Ramos (cell line): ENCODE data around the gene SSR2.
"Not testable (repeated sequence)": the region's sequence is repeated elsewhere in the genome, so short reads cannot be mapped to it uniquely, and the experiment has no call there.

ENCODE experiments used
- in situ Hi-C: fragments of 300-500 bp; cut with MboI; formaldehyde crosslinking; loops from one replicate; pipeline ENCODE4 v1.14.3; 2022; ENCODE audit warnings: low sequenced_read_pairs; ENCODE audit not compliant: unreplicated experiment

Gene SSR2

GRCh38 chr1:156001662-156002171, 19.0 kb downstream of the SSR2 start:
- in situ Hi-C loops = no loop called here

DNA sequence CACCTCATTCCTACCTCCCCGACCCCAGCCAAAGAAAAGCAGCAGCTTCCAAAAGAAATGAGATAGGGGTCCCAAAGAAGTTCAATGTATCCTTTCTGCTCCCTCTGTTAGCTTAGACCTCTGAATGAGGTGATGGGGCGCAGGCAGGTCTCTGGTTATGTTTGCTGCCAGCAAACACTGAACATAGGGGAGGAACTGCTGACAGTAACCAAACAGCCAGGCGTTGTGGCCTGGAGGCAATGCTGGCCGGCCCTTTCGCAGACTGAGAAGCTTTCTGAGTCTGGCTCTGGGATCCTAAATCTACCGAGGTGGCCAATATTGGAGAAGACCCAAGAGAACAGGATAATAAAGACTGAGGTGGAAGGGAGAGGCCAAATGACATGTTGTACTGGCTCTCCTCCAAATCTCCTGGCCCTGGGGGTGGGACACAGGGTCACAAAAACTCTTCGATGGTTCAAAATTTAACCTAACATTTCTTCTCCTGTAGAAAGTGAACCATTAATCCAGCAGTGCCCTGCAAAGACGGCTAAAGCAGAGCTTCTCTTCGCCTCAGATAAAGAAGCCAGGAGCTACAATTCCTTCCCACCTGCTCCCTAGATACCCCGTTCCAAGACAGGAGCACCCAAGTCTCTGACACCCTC, 19.6 kb downstream of the SSR2 start:
- in situ Hi-C loops = no loop called here

GRCh38 chr1:155999964-156000363, 20.8 kb downstream of the SSR2 start:
- in situ Hi-C loops = no loop called here

GRCh38 chr1:155996166-155996565, 24.6 kb downstream of the SSR2 start:
- in situ Hi-C loops = no loop called here

DNA sequence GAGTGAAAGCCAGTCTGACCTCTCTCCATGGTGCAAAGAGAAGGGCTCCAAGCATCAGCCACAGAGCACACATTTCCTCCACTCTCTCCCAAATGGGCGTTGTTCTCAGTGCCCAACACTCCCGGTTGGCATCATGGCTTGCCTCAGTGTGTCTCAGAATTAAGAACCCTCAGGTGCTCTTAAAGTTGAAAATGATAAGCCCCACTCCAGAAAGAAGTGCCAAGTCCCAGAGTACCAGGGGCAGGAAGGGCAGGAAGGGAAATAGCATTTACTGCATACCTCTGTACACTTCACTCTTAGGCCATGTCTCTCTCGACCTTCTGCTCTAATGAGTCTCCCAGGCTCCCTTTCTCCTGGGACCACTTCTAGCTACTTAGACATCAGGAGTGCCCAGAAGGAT, 27.2 kb downstream of the SSR2 start:
- in situ Hi-C loops = loop anchor here (5.0 kb wide), 1 partner anchor 56 kb away; no protein-coding TSS in a partner anchor

DNA sequence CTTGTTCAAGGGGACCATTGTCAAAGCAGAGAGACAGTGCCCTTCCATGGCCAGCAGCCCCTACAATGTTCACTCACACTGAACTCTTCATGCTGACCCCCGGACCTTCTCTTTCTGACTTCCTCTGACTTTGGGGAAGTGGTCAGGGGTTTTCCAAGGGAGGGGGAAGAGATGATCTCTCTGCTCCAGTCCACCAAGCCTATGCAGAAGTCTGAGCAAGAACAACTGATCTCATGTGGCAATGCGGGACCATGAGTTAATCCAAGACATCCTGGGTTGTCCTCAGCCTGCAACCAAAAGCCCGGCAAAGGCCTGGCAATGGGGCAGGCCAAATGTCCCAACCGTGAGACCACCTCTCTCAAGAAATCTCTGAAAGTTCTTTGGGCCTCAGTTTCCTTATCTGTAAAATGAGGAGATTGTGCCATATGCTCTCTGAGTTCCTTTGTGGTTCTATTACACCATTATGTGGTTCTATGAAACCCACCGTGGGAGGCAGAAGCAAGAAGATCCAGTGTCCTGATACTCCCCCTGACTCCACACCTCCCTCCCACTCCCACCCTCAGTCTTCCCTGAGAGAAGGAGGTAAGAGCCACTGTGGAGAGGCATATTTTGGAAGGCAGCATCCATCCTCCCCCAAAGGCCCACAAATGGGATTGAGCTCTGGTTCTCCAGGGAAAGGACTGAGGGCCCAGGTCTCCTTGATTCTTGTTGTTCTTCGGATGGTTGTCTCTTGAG, 30.6 kb downstream of the SSR2 start:
- in situ Hi-C loops = loop anchor here (5.0 kb wide), 1 partner anchor 53 kb away; no protein-coding TSS in a partner anchor

- in situ Hi-C loops = loop anchor here (5.0 kb wide), 1 partner anchor 52 kb away; no protein-coding TSS in a partner anchor
Measured at GRCh38 chr1:155989242-155990004, 31.3 kb downstream of the SSR2 start.

DNA sequence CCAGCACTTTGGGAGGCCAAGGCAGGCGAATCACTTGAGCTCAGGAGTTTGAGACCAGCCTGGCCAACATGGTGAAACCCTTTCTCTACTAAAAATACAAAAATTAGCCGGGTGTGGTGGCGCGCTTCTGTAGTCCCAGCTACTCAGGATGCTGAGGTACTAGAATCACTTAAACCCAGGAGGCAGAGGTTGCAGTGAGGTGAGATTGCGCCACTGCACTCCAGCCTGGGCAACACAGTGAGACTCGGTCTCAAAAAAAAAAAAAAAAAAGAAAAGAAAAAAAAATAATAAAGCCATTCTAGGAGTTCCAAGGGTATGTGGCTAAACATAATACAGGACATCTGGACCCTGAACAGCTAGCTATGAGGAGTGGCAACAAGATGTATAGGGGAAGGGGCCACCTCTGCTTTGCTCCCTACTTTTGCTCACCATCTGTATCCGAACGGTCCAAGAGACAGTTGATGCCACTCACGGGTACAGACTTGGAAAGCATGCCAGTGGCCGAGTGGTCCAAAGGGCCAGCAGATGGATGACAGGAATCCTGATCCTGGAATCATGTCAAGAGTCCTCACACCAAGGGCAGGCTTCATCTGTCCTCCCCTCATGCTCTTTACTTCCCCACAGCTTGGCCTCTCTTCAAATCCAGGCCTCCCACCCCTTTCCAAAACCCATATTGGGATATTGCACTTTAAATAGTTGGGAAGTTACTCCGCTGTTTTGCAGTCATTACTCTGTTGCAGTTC, 35.7 kb downstream of the SSR2 start:
- in situ Hi-C loops = not testable (repeated sequence)

DNA sequence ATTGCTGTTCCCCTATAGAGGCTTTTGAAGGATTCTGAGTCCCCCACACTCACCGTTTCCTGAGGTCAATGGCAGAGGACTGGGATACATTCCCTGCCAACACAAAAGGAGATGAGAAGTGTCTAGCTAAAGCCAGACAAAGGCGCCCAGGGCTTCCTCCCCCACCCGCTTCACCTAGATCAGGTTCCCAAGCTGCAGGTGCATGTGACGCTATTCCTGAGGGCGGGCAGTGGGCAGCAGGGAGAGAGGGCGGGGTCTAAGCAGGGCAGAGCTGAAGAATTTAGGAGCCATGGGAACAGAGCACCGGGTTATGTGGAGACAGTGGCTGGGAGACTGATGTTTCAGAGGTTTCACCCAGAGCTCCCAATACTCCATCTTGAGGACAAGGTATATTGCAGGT, 36.4 kb downstream of the SSR2 start:
- in situ Hi-C loops = no loop called here

DNA sequence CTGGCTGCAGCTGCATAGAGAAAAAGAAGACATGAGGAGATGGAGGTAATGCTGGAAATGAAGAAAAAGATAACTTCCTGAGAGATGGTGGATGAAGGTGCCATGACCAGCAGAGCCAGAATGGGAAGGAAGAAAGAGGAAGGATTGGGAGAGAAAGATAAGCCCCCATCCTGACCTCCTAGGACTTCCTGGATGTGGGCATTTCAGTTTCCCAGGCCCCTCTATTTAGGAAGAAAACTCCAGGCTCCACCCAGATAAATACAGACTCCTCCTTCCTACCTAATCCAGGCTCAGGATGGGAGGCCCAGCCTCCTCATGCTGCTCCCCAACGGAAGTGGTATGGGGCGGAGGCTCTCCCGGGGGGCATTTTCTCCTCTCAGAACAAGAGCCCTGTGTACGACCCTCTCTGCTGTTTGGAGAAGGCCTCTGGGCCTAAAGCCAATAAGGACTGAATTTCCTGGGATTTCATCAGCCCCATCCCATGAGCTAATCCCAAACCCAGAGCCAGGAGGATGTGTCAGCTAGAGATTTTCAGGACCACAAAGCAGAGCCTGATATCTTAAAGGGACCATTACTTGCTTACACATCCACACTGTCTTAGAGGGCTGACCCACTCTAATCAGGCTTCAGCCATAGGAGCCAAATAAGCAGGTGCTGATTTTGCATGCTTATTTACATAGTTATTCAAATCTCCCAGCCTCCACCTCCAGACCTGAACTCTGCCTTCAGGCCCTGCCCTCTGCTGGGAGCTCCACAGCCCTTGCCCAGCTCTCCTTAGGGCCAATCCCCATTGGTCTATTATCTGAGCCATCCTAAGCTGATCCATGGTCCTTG, 37.3 kb downstream of the SSR2 start:
- in situ Hi-C loops = no loop called here

- in situ Hi-C loops = no loop called here
Measured at GRCh38 chr1:155982106-155982505, 38.6 kb downstream of the SSR2 start.

DNA sequence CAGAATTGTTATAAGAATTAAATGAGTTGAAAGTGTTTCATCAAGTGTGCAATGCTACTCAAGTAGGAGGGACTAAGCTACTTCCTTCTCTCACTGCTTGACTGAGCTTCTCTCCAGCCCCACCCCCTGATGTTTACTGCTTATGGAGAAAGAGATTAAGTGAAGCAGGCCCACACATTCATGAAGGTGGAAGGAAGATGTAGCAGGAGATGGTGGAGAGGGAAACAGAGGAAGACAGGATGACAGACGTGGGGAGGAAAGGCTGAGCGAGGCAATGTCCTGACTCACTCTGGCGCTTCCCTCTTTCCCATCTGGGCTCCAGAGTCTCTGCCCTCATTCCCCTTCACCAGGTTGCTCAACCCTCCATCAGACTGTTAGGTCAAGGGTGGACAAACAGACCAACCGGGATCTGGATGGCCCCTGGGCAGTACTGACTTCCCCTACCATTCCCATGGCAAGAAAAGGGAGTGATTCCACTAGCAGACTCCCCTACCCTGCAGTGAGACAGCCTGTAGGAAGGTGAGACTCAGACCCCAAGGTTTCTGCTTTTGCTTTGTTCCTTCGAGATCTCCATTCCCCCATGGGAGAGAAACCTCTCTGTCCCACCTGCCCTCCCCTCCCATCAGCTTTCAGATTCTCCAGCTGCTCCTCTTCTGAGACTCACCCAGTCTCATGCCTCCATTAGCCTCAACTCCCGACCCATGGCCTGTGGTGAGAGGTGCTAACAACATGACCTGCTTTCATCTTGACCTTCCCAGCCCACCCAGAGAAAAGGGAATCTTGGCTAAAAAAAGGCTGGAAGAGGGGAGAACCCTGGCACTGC, 39.3 kb downstream of the SSR2 start:
- in situ Hi-C loops = no loop called here

DNA sequence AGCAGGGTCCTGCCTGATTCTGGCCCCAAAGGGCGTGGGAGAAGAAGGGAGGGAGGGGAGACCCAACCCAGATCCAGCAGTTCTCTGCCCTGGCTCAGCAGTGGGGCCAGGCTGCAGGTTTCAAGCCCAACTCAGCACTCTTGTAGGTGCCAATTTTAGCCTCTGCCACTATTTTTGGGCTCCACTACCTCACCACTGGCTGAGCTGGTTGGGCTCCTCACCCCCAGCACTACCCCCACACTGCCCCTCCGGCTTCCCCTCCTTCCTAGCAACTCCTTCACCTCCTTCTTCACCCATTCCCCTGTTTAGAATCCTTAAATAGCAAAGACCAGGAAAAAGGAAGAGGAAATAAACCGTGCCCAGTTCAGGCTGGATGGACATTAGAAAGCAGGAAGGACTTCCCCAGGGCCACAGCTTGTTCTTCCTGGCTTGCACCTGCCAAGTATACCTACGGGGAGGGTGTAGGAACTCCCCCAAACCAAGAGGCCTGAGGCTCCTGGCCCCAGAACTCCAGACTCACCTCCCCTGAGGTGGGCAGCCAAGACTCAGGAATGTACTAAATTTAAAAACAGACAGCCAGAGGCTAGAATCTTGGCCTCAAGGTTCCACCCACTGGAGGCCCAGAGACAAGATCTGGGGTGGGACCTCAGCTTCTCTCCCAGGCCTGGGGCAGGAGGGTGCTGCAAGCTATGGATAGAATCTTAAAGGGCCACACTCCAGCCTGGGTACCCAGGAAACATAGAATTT, 41.0 kb downstream of the SSR2 start:
- in situ Hi-C loops = no loop called here

DNA sequence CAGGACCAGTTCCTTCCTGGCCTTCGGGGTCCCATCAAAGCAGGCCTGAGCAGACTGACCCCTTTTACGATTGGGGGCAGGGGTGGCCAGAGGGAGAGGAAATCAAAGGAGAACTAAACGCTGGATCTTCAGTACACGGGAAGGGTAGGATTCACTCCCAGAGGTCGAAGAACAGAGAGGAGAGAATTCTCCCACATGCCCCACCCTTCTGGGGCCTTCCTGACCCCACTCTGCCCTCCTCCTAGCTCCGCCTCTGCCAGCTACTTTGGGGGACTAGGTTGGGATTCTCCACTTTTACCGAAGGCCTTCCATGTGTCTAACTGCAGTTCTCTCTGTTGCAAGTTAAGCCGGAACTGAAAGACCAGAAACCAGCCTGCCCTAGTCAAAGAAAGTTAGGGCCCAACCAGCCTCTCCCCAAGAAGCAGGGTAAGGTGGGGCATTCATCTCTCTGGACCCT, 41.8 kb downstream of the SSR2 start:
- in situ Hi-C loops = no loop called here

DNA sequence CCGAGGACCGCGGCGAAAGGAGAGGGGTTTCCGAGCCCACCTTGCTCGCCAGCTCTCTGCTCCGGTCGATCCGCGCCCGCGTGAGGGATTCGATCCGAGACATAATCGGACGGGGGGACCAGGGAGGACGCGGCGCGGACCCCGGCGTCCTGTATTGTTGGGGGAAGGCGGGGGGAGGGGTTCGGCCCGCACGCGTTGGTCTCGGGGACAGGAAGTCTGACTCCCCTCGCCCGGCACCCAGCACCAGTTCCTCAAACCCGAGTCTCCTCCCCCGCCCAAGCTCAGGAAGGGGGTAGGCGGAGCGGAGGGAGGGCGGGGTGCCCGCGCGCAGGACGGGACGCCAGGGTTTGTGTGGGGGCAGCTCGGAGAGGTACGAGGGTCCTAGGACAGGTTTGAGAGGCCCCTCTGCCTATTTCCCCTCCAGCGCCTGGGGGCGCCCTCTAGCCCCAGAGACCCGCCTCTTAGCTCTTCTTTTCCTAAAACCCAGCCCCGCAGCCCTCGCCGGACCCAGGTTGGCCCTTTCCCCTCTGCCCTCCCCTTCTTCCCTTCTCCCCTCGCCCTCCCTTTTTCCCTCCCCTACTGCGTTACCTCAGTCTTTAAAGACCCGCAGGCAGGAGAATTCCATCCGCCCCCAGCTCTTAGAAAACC, 42.3 kb downstream of the SSR2 start, which contains the start of gene ARHGEF2:
Gene ARHGEF2, minus strand, starts transcription at position 223 of the 648 bp plus-strand sequence. Its CDS starts 120 bp downstream, at position 103.
- in situ Hi-C loops = no loop called here

DNA sequence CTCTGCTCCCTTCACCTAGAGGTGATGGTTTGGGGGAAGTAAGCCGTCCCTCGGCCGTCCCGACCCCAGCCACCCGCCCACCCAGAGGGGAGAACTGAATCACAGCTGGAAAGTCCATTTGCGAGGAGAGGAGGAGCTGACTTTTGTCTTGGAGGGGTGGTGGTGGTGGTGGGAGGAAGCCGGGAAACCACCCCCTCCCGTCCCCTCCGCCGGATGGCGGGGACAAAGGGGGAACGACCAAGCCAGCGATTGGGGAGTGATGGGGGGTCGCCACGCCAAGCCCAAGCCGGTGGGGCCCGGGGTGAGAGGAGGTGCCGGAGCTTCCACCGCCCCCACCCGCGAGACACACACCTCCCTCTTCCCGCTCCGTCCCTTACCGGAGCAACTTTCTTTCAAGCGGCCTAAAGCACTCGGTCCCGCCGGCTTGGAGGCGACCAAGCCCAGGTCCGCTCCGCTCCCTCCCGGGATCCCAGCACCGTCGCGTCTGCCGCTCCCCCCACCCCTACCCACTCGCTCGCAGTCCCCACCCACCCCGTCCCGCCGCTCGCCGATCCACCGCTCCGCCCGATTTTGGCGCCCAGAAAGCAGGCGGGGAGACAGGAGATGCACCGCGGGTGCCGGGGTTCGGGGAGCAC, 42.9 kb downstream of the SSR2 start:
- in situ Hi-C loops = no loop called here
